GM12892 (cell line): ENCODE measurements around the gene C19orf81.
"Not testable (repeated sequence)": the region's sequence is repeated elsewhere in the genome, so short reads cannot be mapped to it uniquely, and the experiment has no call there.

Source experiments
- POLR2A ChIP-seq: IDR thresholded peaks from 2 replicates; pipeline ENCODE4 v1.6.1; 2011; ENCODE audit warnings: low read depth, low read length, control low read depth
- TAF1 ChIP-seq: IDR thresholded peaks from 2 replicates; pipeline ENCODE4 v1.6.1; 2011; ENCODE audit warnings: low read depth, mild to moderate bottlenecking, control low read depth, low read length, borderline replicate concordance

DNA sequence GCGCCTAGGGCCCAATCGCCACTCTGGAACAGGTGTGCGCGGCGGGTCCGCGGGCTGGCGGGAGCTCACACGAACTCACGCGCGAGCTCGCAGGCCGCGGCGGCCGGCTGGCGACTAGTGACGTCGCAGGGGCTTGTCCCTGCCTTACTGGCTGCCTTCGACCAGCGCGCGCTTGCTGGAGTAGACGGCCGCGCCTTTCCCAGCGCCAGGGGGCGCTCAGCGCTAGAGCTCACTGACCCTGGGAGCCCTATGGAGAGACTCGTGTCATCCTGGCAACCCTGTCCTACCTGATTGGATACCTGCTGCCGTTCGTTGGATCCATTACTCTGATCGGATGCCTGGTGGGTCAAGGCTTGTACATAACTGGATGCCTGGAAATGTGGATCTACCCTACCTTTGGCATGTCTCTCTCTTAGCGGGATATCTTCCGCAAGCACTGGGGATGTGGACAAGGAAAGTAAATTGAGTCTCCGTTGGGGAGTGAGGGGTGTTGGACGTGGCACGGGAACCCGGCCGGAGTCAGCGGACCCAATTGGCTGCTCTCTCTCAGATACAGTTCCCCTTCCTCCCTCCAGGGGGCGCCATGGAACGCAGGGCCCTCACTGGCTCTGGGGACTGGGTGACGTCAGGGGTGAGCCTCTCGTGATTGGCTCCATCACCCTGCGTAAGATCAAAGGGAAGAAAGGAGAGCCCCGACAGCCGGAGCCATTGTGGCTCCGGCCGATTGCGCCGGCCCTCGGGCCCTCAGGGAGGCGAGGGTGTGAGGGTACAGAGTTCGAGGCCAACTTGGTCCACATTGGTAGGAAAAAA, 44.8 kb upstream of the C19orf81 start:
- TF ChIP-seq POLR2A, TAF1: not testable (repeated sequence)
